ENCODE results near the gene ZCCHC14. TPM values are rescaled to one million over a fixed set of nuclear protein-coding genes. Genes with fewer than 3 reads are reported as not detected.

Gene ZCCHC14
- total RNA-seq, 2 experiments from 2014 or later = 8.7 to 10.6 TPM

- Mint-ChIP-seq H3K27me3 (no peaks in the 10 kb centered on the region), H3K36me3 (peaks cover 16% of the 10 kb centered on the region), H3K4me1 (ENCODE audit: low read depth) (no peaks in the 10 kb centered on the region), H3K9me3 (no peaks in the 10 kb centered on the region), H3K4me3 (no peak overlapping the region), H3K27ac (no peak overlapping the region)
- DNase-seq = no peak
- POLR2A ChIA-PET = no interaction called here
- CTCF ChIA-PET = interaction anchor here (0.7 kb wide), 1 partner anchor 28 kb away, joined by 3 read pairs; no protein-coding TSS in a partner anchor
- intact Hi-C loops (cut with micrococcal nuclease) = no loop called here
Observed at GRCh38 chr16:87426423-87427215, 66.2 kb downstream of the ZCCHC14 start.

- no peak for DNase-seq
- intact Hi-C loops (cut with micrococcal nuclease) = no loop called here
- H3K27me3 Mint-ChIP-seq = no peaks in the 10 kb centered on the region
- H3K4me3 Mint-ChIP-seq = no peak overlapping the region
- CTCF ChIA-PET = no interaction called here
- H3K9me3 Mint-ChIP-seq = no peaks in the 10 kb centered on the region
- H3K36me3 Mint-ChIP-seq = peaks cover 17% of the 10 kb centered on the region
- no peak overlapping the region for H3K27ac Mint-ChIP-seq
- POLR2A ChIA-PET = no interaction called here
- no peaks in the 10 kb centered on the region for H3K4me1 Mint-ChIP-seq (ENCODE audit: low read depth)
Observed at GRCh38 chr16:87425941-87426340, 66.9 kb downstream of the ZCCHC14 start.

- ChIA-PET POLR2A (no interaction called here), CTCF (interaction anchor here (1.7 kb wide), 1 partner anchor 212 kb away, joined by 9 read pairs; no protein-coding TSS in a partner anchor)
- DNase-seq = no peak
- H3K27ac Mint-ChIP-seq = no peak overlapping the region
- H3K9me3 Mint-ChIP-seq = no peaks in the 10 kb centered on the region
- intact Hi-C loops (cut with micrococcal nuclease) = no loop called here
- H3K27me3 Mint-ChIP-seq = no peaks in the 10 kb centered on the region
- no peaks in the 10 kb centered on the region for H3K4me1 Mint-ChIP-seq (ENCODE audit: low read depth)
- no peak overlapping the region for H3K4me3 Mint-ChIP-seq
- H3K36me3 Mint-ChIP-seq = peaks cover 16% of the 10 kb centered on the region
Observed at GRCh38 chr16:87424266-87424665, 68.6 kb downstream of the ZCCHC14 start.

- POLR2A ChIA-PET = no interaction called here
- Mint-ChIP-seq H3K9me3 (no peaks in the 10 kb centered on the region), H3K4me1 (ENCODE audit: low read depth) (no peaks in the 10 kb centered on the region), H3K27me3 (no peaks in the 10 kb centered on the region), H3K27ac (no peak overlapping the region), H3K4me3 (no peak overlapping the region), H3K36me3 (peaks cover 16% of the 10 kb centered on the region)
- DNase-seq = no peak
- CTCF ChIA-PET = no interaction called here
- intact Hi-C loops (cut with micrococcal nuclease) = no loop called here
Observed at GRCh38 chr16:87423429-87423828, 69.4 kb downstream of the ZCCHC14 start.

GRCh38 chr16:87422106-87422505 is 70.7 kb downstream of the ZCCHC14 start:
- POLR2A ChIA-PET = no interaction called here
- CTCF ChIA-PET = interaction anchor here (0.6 to 1.2 kb wide), 2 partner anchors 27 to 214 kb away, joined by 3 to 4 read pairs; no protein-coding TSS in a partner anchor
- DNase-seq = no peak
- Mint-ChIP-seq H3K4me1 (ENCODE audit: low read depth) (no peaks in the 10 kb centered on the region), H3K4me3 (no peak overlapping the region), H3K36me3 (peaks cover 18% of the 10 kb centered on the region), H3K27ac (no peak overlapping the region), H3K27me3 (no peaks in the 10 kb centered on the region), H3K9me3 (no peaks in the 10 kb centered on the region)
- intact Hi-C loops (cut with micrococcal nuclease) = no loop called here

- H3K27me3 Mint-ChIP-seq = no peaks in the 10 kb centered on the region
- H3K4me1 Mint-ChIP-seq (ENCODE audit: low read depth) = no peaks in the 10 kb centered on the region
- intact Hi-C loops (cut with micrococcal nuclease) = no loop called here
- POLR2A ChIA-PET = no interaction called here
- no peak for DNase-seq
- H3K27ac Mint-ChIP-seq = no peak overlapping the region
- CTCF ChIA-PET = interaction anchor here (0.6 to 1.2 kb wide), 2 partner anchors 28 to 215 kb away, joined by 3 to 4 read pairs; no protein-coding TSS in a partner anchor
- H3K9me3 Mint-ChIP-seq = no peaks in the 10 kb centered on the region
- no peak overlapping the region for H3K4me3 Mint-ChIP-seq
- H3K36me3 Mint-ChIP-seq = peaks cover 21% of the 10 kb centered on the region
Observed at GRCh38 chr16:87421003-87421912, 71.6 kb downstream of the ZCCHC14 start.

GRCh38 chr16:87420026-87421002 is 72.5 kb downstream of the ZCCHC14 start:
- Mint-ChIP-seq H3K4me3 (no peak overlapping the region), H3K27ac (no peak overlapping the region)
- CTCF ChIA-PET = interaction anchor here (0.7 to 1.2 kb wide), 2 partner anchors 40 to 216 kb away, joined by 3 read pairs; no protein-coding TSS in a partner anchor

GRCh38 chr16:87418644-87419043 is 74.2 kb downstream of the ZCCHC14 start:
- DNase-seq = no peak
- Mint-ChIP-seq H3K4me1 (ENCODE audit: low read depth) (no peaks in the 10 kb centered on the region), H3K27ac (no peak overlapping the region), H3K36me3 (peaks cover 15% of the 10 kb centered on the region), H3K4me3 (no peak overlapping the region), H3K27me3 (no peaks in the 10 kb centered on the region), H3K9me3 (no peaks in the 10 kb centered on the region)
- ChIA-PET POLR2A (no interaction called here), CTCF (interaction anchor here (0.8 kb wide), 1 partner anchor 65 kb away, joined by 3 read pairs; no protein-coding TSS in a partner anchor)
- intact Hi-C loops (cut with micrococcal nuclease) = no loop called here

More at GRCh38 chr16:87420026-87421002, 72.5 kb downstream of the ZCCHC14 start:
- no peaks in the 10 kb centered on the region for H3K27me3 Mint-ChIP-seq
- intact Hi-C loops (cut with micrococcal nuclease) = no loop called here
- H3K4me1 Mint-ChIP-seq (ENCODE audit: low read depth) = no peaks in the 10 kb centered on the region
- POLR2A ChIA-PET = no interaction called here
- H3K9me3 Mint-ChIP-seq = no peaks in the 10 kb centered on the region
- no peak for DNase-seq
- peaks cover 21% of the 10 kb centered on the region for H3K36me3 Mint-ChIP-seq

GRCh38 chr16:87418216-87418615 is 74.6 kb downstream of the ZCCHC14 start:
- Mint-ChIP-seq H3K4me1 (ENCODE audit: low read depth) (no peaks in the 10 kb centered on the region), H3K27ac (no peak overlapping the region), H3K27me3 (no peaks in the 10 kb centered on the region), H3K36me3 (peaks cover 14% of the 10 kb centered on the region), H3K4me3 (no peak overlapping the region), H3K9me3 (no peaks in the 10 kb centered on the region)
- ChIA-PET POLR2A (no interaction called here), CTCF (interaction anchor here (0.6 to 0.8 kb wide), 2 partner anchors 64 to 218 kb away, joined by 3 read pairs; no protein-coding TSS in a partner anchor)
- DNase-seq = no peak
- intact Hi-C loops (cut with micrococcal nuclease) = no loop called here

GRCh38 chr16:87417528-87417910 is 75.3 kb downstream of the ZCCHC14 start:
- Mint-ChIP-seq H3K9me3 (no peaks in the 10 kb centered on the region), H3K27ac (no peak overlapping the region), H3K27me3 (no peaks in the 10 kb centered on the region), H3K4me3 (no peak overlapping the region), H3K4me1 (ENCODE audit: low read depth) (no peaks in the 10 kb centered on the region), H3K36me3 (peaks cover 16% of the 10 kb centered on the region)
- CTCF ChIA-PET = interaction anchor here (0.7 to 1.6 kb wide), 9 partner anchors 9 to 218 kb away, joined by 3 to 73 read pairs (median 4); no protein-coding TSS in a partner anchor
- intact Hi-C loops (cut with micrococcal nuclease) = no loop called here
- DNase-seq = no peak
- POLR2A ChIA-PET = no interaction called here

- peaks cover 15% of the 10 kb centered on the region for H3K36me3 Mint-ChIP-seq
- no peaks in the 10 kb centered on the region for H3K27me3 Mint-ChIP-seq
- intact Hi-C loops (cut with micrococcal nuclease) = loop anchor here (1.0 kb wide), 1 partner anchor 219 kb away; no protein-coding TSS in a partner anchor
- DNase-seq = peak; percentile 49
- no peak overlapping the region for H3K27ac Mint-ChIP-seq
- H3K4me3 Mint-ChIP-seq = no peak overlapping the region
- H3K4me1 Mint-ChIP-seq (ENCODE audit: low read depth) = no peaks in the 10 kb centered on the region
- ChIA-PET POLR2A (no interaction called here), CTCF (interaction anchor here (0.6 to 1.6 kb wide), 15 partner anchors 9 to 219 kb away, joined by 3 to 73 read pairs (median 4); no protein-coding TSS in a partner anchor)
- H3K9me3 Mint-ChIP-seq = no peaks in the 10 kb centered on the region
Observed at GRCh38 chr16:87416826-87417527, 75.8 kb downstream of the ZCCHC14 start.

All from activated CD4-positive, alpha-beta memory T cell treated with anti-CD3 and anti-CD28 coated beads for 36 hours (primary cell).